CMK (cell line): ENCODE results near the gene ATG10.
A peak's percentile ranks its signal among the peaks of the same experiment; 100 is the strongest.

Experiments used
- DNase-seq: peaks from one replicate; pipeline ENCODE4 v3.0.0-alpha.2; 2010; ENCODE audit warnings: low read depth

The ATG10 gene

GRCh38 chr5:82276800-82277612, 305.2 kb downstream of the ATG10 start:
- no peak for DNase-seq

DNA sequence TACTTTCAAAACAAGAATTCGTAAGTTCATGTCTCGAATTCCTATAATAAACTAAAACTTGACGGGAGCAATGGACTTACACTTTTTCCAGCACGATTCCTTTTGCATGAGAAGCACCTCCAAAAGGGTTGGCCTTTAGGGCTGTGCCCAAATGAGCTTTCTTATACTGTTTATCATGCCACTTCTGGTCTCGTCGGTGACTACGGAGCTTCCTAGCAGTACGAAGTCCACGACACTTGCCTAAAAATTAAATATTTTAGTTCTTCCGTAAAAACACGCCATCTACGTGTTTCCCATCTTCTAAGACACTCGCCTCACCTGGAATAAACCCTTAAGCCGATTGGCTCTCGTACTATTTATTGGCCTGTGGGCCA, 305.8 kb downstream of the ATG10 start:
- no peak for DNase-seq

DNA sequence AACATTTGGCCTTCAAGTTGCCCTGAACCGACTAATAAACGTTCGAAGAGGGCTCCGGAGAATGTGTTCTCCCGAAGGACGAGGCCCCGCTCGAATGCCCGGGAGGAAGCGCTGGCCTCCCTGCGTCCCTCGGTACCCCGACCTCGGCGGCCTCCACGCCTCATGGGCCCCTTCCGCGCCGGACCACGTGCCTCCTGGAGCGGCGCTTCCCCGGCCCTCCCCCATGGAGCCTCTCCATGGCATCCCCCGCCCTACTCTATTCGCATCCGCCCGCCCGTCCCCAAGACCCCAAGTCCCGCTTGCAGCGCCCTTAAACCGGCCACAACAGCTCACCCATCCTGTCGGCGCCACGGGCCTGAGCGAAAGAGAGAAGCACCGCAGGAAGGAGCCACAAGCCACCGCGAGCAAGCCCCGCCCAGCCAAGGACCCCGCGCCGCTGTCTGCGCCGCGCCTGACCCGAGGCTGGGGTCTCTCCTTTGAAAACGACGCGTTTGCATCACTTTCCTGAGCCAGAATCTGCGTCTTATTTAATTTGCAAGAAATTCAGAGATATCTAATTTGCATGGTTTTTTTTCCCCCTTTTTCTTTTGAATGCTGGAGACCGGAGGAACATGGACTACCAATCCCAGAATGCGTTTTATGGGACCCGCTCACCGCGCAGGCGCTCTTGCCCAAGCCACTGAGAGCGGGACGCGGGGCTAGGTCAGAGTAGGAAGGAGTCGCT, 306.3 kb downstream of the ATG10 start, which contains the start of gene RPS23:
RPS23 (minus strand) TSS at position 368 of the 724 bp plus-strand sequence; CDS start at position 337, 31 bp downstream.
- DNase-seq, result peak; percentile 84

DNA sequence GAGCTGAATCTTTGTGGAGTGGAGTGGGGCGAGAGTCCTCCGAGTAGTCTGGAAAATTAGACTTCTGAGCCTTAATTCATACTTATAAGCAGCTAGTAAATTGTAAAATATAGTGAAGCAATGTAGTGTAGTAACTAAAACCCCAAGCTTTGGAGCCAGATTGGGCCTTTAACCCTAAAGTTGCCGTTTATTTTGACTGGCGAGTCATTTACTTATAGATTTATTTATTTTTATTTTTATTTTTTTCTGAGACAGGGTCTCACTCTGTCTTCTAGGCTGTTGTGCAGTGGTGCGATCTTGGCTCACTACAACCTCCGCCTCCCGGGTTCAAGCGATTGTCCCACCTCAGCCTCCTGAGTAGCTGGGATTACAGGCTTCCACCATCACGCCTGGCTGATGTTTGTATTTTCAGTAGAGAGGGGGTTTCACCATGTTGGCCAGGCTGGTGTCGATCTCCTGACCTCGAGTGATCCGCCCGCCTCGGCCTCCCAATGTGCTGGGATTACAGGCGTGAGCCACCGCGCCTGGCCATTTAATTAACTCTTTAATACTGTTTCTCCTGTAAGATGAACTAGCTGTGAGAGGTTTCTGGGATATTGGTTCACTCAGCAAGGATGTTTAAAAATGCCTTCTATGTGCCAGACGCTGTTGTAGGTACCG, 307.0 kb downstream of the ATG10 start:
- no peak for DNase-seq

DNA sequence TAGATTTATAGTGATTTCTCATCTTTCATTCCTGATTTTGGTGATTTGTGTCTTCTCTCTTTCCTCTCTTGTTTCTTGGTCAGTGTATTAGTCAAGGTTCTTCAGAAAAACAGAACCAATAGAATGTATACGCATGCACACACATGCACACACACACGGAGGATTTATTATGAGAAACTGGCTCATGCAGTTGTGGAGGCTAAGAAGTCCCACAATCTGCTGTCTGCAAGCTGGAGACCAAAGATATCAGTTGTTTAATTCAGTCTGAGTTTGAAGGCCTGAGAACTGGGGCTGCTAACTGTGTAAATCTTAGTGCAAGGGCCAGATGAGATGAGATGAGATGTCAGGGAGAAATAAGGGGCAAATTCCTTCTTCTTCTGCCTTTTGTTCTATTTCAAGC, 312.1 kb downstream of the ATG10 start:
- DNase-seq, result no peak

GRCh38 chr5:82285206-82285605, 313.4 kb downstream of the ATG10 start:
- DNase-seq, result peak; percentile 67

- DNase-seq, result no peak
Measured at GRCh38 chr5:82287625-82288024, 315.8 kb downstream of the ATG10 start.

DNA sequence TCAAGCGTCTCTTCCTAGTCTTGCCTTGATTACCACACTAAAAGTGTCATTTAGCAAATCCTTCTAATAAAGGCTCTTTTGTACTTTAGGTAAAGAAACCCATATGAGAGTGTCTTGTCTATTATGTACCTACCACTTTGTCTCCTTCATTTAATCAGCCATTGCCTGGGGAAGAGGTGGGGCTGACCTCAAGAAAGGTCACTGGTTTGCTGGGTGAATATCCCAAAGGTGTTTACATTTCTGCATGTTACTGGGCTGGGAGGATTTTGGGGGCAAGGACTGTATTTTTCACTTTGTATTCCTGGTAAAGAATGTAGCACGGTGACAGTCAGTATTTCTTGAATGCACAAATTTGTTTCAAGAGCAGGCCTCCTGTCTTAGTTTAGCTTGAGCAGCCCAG, 318.2 kb downstream of the ATG10 start:
- no peak for DNase-seq

DNA sequence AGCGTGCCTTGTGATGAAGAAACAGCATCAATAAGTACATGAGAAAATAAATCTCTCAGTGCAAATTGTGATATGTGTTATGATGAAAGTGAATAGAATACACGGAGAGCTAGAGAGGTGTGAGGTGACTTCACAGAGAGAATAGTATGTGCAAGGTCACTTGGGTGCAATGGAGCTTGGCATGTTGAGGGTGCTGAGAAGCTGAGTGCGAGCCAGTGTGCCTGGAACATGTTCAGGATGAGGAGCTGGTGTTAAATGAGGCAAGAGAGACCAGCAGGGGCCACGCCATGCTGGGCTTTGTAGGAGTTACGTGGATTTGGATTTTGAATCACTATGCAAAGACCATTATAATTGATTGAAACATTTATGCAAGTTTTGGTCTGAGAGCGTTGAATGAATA, 319.1 kb downstream of the ATG10 start:
- no peak for DNase-seq

DNA sequence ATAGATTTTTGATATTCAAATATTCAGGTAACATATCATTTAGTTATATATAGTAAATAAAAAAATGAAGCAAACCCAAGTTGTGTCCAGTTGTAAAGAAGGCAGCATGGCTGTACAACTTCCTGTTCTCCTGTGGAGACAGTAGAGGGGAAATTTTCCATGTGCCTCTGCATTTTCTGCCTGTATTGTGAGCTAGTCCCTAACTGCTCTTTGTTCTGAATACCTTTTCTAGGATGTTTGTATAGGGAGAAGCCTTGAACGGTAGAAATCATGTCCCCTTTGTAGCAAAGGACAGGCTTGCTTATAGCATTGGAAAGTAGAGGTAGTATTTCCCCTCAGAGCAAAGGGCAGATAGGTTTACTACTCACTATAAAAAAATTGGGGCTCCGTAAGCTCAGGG, 319.6 kb downstream of the ATG10 start:
- no peak for DNase-seq

DNA sequence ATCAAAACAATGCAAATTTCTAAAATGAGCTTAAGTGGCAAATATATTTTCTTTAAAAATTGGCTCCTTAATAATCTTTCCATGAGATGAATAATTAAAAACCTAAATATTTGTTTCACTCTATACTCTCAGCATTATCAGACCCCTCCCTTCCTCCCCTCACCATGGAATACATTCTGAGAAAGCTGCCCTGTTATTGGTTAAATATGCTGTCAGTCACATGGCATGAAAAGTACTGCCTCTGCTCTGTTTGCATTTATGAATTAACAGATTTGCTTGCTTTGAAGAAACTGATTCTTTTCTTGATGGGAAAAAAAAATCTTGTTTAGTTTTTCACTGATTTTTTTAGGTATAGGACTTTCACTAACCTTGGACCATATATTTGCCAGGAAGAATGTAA, 323.3 kb downstream of the ATG10 start:
- no peak for DNase-seq

DNA sequence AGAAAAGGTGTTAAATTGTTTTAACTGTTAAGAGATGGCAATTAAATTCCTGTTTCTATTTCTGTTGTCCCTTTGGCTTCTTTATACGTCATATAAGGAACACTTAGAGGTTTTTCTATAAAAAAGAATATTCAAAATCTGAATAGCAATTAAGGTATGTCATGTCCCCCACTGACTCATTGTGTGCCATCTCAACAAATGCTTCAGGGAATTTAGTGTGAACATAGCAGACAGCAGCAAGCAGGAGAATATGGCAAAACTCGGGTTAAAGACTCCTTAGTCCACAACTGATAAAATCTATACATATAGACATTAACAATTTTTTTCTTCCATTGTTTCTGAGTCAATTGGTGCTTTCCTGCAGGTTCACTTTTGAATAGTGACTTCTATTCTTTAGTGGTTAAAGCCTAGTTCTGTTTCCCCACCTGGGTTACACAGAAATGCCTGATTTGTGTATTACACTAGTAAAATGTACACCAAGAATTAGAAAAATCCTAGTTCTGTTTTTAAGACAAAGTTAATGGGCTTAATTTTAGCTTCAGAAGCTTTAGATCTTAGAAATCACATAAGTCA, 324.2 kb downstream of the ATG10 start:
- DNase-seq, result no peak

DNA sequence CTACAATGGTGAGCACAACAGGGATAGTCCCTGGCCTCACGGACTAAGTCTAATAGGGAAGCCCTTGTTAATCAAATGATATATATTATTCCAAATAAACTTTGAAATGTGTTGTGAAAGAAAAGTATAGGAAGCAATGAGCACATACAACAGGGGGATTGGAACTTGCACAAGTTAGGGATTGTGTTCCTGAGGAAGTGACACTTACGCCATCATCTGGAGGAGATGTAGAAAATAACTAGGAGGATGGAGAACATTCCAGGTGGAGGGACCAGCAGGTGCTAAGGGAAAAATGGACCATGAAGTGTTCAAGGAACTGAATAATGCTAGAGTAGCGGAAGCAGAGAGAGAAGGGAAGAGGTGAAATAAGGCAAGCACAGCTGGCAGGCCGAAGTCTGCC, 325.1 kb downstream of the ATG10 start:
- DNase-seq, result no peak

- DNase-seq, result no peak
Measured at GRCh38 chr5:82297711-82298110, 325.9 kb downstream of the ATG10 start.

GRCh38 chr5:82298668-82299067, 326.8 kb downstream of the ATG10 start:
- DNase-seq, result no peak

GRCh38 chr5:82301190-82301589, 329.4 kb downstream of the ATG10 start:
- no peak for DNase-seq
